ENCODE measurements around the gene MKS1.

The MKS1 gene

DNA sequence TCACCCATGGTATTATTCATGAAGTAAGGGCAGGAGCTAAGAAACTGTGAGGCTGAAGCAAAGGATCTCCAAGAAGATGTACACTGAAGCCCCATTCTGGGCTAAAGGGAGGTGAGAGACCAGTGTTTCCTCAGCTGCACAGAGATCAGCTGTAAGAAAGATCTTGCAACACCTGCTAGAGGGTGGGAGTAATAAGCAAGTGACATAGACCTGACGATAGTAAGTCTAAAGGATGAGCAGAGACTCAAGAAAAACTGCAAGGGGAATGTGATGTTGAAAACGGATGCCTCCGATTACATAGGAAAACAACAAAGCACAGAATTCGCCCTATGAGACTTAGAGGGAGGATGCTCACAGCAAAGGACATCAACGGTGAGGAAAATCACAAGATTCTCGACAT is 52.4 kb downstream of the MKS1 start, which contains the start of gene OR4D2:
OR4D2 (plus strand) TSS at position 301 of the 400 bp plus-strand sequence. CDS start 2,674 bp downstream, outside the sequence.
- no peak for DNase-seq (ENCODE audit: low read depth in 3 of 3, low spot score in 1 of 3)

- DNase-seq (ENCODE audit: low read depth in 3 of 3, low spot score in 1 of 3) = no peak
These were observed 53.1 kb downstream of the MKS1 start for GRCh38 chr17:58165981-58166380.

GRCh38 chr17:58161566-58161965 is 57.5 kb downstream of the MKS1 start:
- no peak for DNase-seq (ENCODE audit: low read depth in 3 of 3, low spot score in 1 of 3)

- no peak for DNase-seq (ENCODE audit: low read depth in 3 of 3, low spot score in 1 of 3)
These were observed 60.9 kb downstream of the MKS1 start for GRCh38 chr17:58158181-58158580.

- peak; percentile 2 to 42 (median 16) for DNase-seq (ENCODE audit: low read depth in 3 of 3, low spot score in 1 of 3)
These were observed 61.9 kb downstream of the MKS1 start for GRCh38 chr17:58156839-58157803.
